GM10266 (cell line): ENCODE data around the gene PAOX.
A peak's percentile ranks its signal among the peaks of the same experiment; 100 is the strongest.

Source experiments
- DNase-seq: peaks from one replicate; pipeline ENCODE4 v3.0.0; 2012; ENCODE audit errors: extremely low spot score
- CTCF ChIP-seq: IDR thresholded peaks from 2 replicates; pipeline ENCODE4 v1.5.1; 2012; ENCODE audit warnings: mild to moderate bottlenecking, low read depth; ENCODE audit not compliant: control insufficient read depth, insufficient read depth; ENCODE audit errors: missing control alignments

Gene PAOX

DNA sequence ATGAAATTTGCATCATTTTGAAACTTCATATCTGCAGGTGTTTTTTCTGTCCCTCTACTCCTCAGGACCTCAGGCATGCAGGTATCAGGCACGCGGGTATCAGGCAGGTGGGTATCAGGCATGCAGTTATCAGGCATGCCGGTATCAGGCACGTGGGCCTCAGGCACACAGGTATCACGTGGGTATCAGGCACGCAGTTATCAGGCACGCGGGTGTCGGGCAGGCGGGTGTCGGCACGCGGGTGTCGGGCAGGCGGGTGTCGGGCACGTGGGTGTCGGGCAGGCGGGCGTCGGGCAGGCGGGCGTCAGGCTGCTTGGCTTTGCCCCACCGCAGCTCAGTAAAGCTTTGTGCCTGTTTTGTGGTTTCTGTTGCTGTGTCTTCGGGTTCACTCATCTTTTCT, 36.7 kb downstream of the PAOX start:
- DNase-seq = no peak
- no peak for TF ChIP-seq CTCF

DNA sequence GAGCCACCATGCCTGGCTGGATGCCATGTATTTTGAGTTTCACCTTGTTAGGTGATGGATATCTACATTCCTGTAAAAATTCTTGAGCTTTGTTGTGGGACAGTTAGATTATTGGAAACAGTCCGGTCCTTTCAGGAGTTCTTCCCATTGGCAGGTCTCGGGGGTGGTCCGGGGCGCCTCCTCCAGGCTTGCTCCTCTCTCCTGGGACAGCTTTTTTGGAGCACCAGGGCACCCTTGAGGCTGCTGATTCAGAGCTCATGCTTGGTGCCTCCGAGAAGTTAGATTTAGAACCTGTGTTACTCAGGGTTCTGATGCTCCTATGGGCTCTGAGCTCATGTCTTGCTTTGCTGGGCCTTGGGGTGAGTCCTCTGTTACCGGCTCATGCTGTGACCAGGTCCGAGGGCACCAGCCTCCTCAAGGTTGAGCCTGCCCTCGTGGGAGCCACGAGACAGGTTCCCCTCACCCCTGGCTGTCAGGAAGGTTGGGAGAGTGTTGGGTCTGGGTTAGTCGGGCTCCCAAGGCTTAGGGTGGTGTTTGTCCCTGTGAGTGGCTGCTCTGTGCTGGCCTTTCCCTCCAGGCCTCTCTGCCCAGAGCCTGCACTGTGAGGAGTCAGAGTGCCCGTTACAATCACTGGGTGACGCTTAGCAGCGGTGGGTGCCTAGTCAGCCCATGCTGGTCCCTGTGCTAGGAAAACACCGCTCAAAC, 39.4 kb downstream of the PAOX start:
- TF ChIP-seq CTCF = no peak

GRCh38 chr10:133419211-133419950, 40.3 kb downstream of the PAOX start:
- no peak for DNase-seq

More for the DNA sequence above, 39.4 kb downstream of the PAOX start:
- no peak for DNase-seq

DNA sequence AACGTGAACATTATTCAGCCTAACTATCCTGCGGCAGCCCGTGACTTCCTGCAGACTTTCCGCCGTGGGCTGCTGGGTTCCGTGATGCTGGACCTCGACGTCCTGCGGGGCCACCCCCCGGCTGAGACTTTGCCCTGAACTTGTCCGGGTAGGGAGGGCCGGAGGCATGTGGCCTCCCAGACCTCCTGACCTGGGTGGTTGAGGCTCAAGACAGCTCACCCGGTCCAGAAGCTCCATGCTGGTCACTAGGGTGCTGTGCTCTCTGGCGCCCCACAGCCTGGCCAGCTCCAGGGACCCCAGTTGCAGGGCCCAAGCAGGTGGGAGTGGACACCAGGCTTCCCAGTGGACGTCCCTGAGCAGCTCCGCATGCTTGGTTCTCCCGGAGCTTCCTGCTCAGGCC, 41.0 kb downstream of the PAOX start:
- TF ChIP-seq CTCF = no peak
- DNase-seq = no peak

More at GRCh38 chr10:133419211-133419950, 40.3 kb downstream of the PAOX start:
- TF ChIP-seq CTCF = no peak

GRCh38 chr10:133420579-133420978, 41.5 kb downstream of the PAOX start:
- DNase-seq = no peak
- no peak for TF ChIP-seq CTCF

DNA sequence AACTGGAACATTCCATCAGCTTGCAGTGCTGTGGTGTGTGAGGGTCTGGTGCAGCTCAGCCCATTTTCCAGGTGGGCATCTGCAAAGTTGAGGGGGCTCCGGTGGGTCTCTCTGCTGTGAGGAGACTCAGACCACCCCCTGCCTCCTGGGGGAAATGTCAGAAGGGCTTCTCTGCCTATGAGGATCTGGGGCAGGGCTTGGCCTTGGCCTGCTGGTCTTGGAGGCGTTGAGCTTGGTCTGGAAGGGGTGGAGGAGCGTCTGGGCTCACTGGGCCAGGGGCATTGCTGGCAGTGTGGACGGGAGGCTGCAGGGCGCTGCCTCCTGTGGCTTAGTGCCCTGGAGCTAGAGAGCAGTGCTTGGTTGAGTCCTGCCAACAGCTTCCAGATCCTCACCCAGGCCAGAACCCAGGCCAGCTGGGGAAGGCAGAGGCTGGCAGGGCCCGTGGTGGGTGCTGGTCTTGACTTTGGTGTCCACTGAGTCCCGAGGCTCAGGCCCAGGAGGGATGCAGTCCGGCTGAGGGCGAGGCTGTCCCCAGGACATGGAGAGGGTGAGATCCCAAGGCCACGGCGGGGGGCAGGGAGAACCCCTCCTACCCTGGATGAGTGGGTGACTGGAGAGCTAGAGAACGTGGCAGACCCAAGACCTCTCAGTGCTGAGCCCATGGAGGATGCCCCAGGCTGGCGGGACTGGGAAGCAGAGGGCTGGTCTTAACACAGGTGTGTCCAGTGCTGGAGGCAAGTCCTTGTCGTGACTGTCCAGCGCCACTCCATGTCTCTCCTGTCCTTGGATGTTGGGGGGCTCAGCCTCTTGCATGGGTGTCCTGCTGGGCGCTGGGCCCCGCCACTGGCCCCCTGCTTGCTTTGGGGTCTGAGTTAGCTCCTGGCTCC, 42.5 kb downstream of the PAOX start:
- peak; percentile 32 for DNase-seq
- no peak for TF ChIP-seq CTCF
